Cardiac muscle cell (in vitro differentiated cells and primary cell): ENCODE measurements around the gene NAXD. TPM values are rescaled to one million over a fixed set of nuclear protein-coding genes. Genes with fewer than 3 reads are reported as not detected.

Experiments
- DNase-seq, 2 donors: peaks; one replicate each; pipeline versions ENCODE4 v3.0.0 to v3.0.0-alpha.2; 2010 to 2017; ENCODE audit warnings: low read depth in 1 of 2, low spot score in 1 of 2
- H3K27ac ChIP-seq: fragments of 200-600 bp; sonication (generic); 2 replicates; pipeline ENCODE4 v1.5.1; 2016
- H3K27me3 ChIP-seq: fragments of 200-600 bp; sonication (generic); 2 replicates; pipeline ENCODE4 v1.6.0; 2016; ENCODE audit warnings: control low read depth
- H3K36me3 ChIP-seq: fragments of 200-600 bp; sonication (generic); 2 replicates; pipeline ENCODE4 v1.5.1; 2016; ENCODE audit warnings: control low read depth
- H3K4me1 ChIP-seq: fragments of 200-600 bp; sonication (generic); 2 replicates; pipeline ENCODE4 v1.8.1; 2017; ENCODE audit warnings: low read depth, mild to moderate bottlenecking, mixed run types
- H3K4me3 ChIP-seq: fragments of 200-600 bp; sonication (generic); 2 replicates; pipeline ENCODE4 v1.5.1; 2016; ENCODE audit warnings: mild to moderate bottlenecking
- H3K9me3 ChIP-seq: fragments of 200-600 bp; sonication (generic); 2 replicates; pipeline ENCODE4 v1.5.1; 2017; ENCODE audit warnings: low read depth, mild to moderate bottlenecking, control low read depth
- CTCF ChIP-seq: IDR thresholded peaks from 2 replicates; pipeline ENCODE4 v1.5.1; 2012; ENCODE audit warnings: low read depth, mild to moderate bottlenecking, low read length
- polyA plus RNA-seq: library from polyadenylated mRNA; unstranded; fragments of >200 nt; fragmentation: Nextera tagmentation; extraction: Ambion mirVana; gene quantifications from 2 replicates; pipeline ENCODE4 v1.2.1, GENCODE V29; 2016
- total RNA-seq: library from RNA; depleted of rRNA; stranded (reverse); fragments of >200 nt; gene quantifications from 2 replicates; pipeline ENCODE4 v1.2.3, GENCODE V29; 2016

The NAXD gene
- total and polyA plus RNA-seq, 2 experiments from 2014 or later, result 36.8 to 40.7 TPM

DNA sequence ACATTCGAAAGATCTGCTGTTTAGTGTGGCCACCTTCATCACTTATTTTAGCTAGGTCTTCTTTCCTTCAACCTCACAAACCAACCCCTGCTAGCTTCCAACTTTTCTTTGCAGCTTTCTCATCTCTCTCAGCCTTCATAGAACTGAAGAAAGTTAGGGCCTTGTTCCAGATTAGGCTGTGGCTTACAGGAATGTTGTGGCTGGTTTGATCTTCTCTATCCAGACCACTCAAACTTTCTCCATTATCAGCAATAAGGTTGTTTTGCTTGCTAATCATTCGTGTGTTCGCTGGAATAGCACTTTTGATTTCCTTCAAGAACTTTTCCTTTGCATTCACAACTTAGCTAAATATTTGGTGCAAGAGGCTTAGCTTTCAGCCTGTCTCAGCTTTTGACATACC is 45.9 kb downstream of the NAXD start:
- Histone ChIP-seq H3K4me1 (no peaks in the 10 kb centered on the region), H3K27me3 (no peaks in the 10 kb centered on the region), H3K4me3 (no peak overlapping the region), H3K27ac (no peak overlapping the region), H3K36me3 (peaks cover 42% of the 10 kb centered on the region), H3K9me3 (no peaks in the 10 kb centered on the region)
- DNase-seq, result peak in 1 of 2 donors; percentile 21
- TF ChIP-seq CTCF, result no peak

GRCh38 chr13:110662091-110662490 is 46.7 kb downstream of the NAXD start:
- no peak for TF ChIP-seq CTCF
- no peak for DNase-seq
- Histone ChIP-seq H3K9me3 (no peaks in the 10 kb centered on the region), H3K27ac (no peak overlapping the region), H3K4me3 (no peak overlapping the region), H3K27me3 (no peaks in the 10 kb centered on the region), H3K4me1 (no peaks in the 10 kb centered on the region), H3K36me3 (peaks cover 47% of the 10 kb centered on the region)

DNA sequence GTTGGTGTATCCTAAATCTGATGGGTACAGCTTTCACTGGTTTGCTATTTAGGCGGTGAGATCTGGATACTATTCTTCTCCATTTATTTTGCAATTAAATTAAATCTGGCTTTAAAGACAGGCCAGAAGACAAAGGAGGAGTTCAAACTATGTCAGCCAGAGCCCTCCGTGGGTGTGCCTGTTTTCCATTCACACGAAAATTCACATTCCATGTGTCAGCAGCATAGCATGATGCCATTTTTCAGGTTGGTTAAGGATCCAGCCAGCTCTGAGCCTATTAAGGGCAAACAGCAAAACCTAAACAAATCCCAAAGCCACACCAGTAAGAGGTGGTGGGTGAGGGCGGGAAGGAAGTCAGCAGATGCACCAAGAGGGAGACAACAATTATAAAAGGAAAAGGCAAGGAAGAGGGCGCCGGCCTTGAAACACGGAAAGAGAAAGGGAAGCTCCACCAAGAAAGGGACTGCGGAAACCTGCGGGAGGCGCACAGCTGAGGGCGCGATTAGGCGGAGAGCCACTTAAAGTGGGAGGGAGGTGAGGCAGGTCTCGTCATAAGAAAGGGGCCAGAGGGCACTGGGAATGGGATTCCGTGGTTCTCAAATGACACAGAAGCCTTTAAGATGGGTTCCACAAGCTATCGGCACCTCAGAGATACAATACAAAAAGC is 47.6 kb downstream of the NAXD start:
- no peak for DNase-seq
- Histone ChIP-seq H3K27ac (no peak overlapping the region), H3K27me3 (no peaks in the 10 kb centered on the region), H3K4me3 (no peak overlapping the region), H3K4me1 (no peaks in the 10 kb centered on the region), H3K9me3 (no peaks in the 10 kb centered on the region), H3K36me3 (peaks cover 47% of the 10 kb centered on the region)
- TF ChIP-seq CTCF, result no peak

DNA sequence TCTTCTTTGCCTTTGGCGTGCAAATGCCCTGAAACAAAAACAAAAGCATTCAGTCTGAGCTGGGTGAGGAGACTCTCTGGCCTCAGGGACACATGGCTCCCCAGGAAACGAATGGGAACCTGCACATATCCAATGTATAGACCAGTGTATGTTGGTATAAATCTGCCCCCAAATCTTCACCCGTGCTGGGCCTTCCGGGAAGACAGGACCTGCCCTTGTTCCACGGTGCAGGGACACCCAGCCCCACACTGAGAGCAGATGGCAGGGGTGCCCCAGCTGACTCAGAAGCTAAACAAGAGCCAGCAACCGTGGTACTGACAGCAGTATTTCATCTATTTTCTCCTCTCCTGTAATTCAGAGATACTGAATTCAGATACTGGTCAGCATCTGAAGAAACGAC is 48.1 kb downstream of the NAXD start:
- Histone ChIP-seq H3K27me3 (no peaks in the 10 kb centered on the region), H3K36me3 (peaks cover 47% of the 10 kb centered on the region), H3K27ac (no peak overlapping the region), H3K9me3 (no peaks in the 10 kb centered on the region), H3K4me3 (no peak overlapping the region), H3K4me1 (no peaks in the 10 kb centered on the region)
- DNase-seq, result no peak
- no peak for TF ChIP-seq CTCF

- H3K4me3 ChIP-seq, result no peak overlapping the region
- H3K9me3 ChIP-seq, result no peaks in the 10 kb centered on the region
- peaks cover 47% of the 10 kb centered on the region for H3K36me3 ChIP-seq
- DNase-seq, result no peak
- H3K27ac ChIP-seq, result no peak overlapping the region
- no peaks in the 10 kb centered on the region for H3K27me3 ChIP-seq
- TF ChIP-seq CTCF, result no peak
- H3K4me1 ChIP-seq, result no peaks in the 10 kb centered on the region
Observed at GRCh38 chr13:110664041-110664440, 48.7 kb downstream of the NAXD start.
